KMS-11 (cell line): Measurements from ENCODE around the gene ITPR1.

Experiments used
- H2AFZ ChIP-seq: fragments of 200-600 bp; sonication (generic); 2 replicates; pipeline ENCODE4 v1.6.1; 2016; ENCODE audit warnings: antibody characterized with exemption, mixed run types, low read depth
- H3K27ac ChIP-seq: fragments of 200-600 bp; sonication (generic); 2 replicates; pipeline ENCODE4 v1.6.1; 2016; ENCODE audit warnings: mild to moderate bottlenecking, mixed run types
- H3K27me3 ChIP-seq: fragments of 200-600 bp; sonication (generic); 2 replicates; pipeline ENCODE4 v1.6.1; 2017; ENCODE audit warnings: mild to moderate bottlenecking, low read depth, mixed run types, moderate library complexity; ENCODE audit not compliant: insufficient read depth
- H3K36me3 ChIP-seq: fragments of 200-600 bp; sonication (generic); 2 replicates; pipeline ENCODE4 v1.6.1; 2017; ENCODE audit warnings: mild to moderate bottlenecking, mixed run types; ENCODE audit not compliant: insufficient read depth
- H3K4me1 ChIP-seq: fragments of 200-600 bp; sonication (generic); 2 replicates; pipeline ENCODE4 v1.6.1; 2016; ENCODE audit warnings: mild to moderate bottlenecking, low read depth, mixed run types; ENCODE audit not compliant: poor library complexity, severe bottlenecking
- H3K4me2 ChIP-seq: fragments of 200-600 bp; sonication (generic); 2 replicates; pipeline ENCODE4 v1.7.0; 2016; ENCODE audit warnings: mild to moderate bottlenecking, mixed run types
- H3K4me3 ChIP-seq: fragments of 200-600 bp; sonication (generic); IDR thresholded peaks from 2 replicates; pipeline ENCODE4 v1.6.1; 2017; ENCODE audit warnings: low read depth, low read length, mixed read lengths; ENCODE audit not compliant: insufficient read depth
- H3K79me2 ChIP-seq: fragments of 200-600 bp; sonication (generic); 2 replicates; pipeline ENCODE4 v1.6.1; 2016; ENCODE audit warnings: low read depth, mixed run types; ENCODE audit not compliant: insufficient read depth
- H3K9ac ChIP-seq: fragments of 200-600 bp; sonication (generic); 2 replicates; pipeline ENCODE4 v1.6.1; 2016; ENCODE audit warnings: mild to moderate bottlenecking, mixed run types
- H4K20me1 ChIP-seq: fragments of 200-600 bp; sonication (generic); 2 replicates; pipeline ENCODE4 v1.6.1; 2016; ENCODE audit warnings: mild to moderate bottlenecking, mixed run types; ENCODE audit not compliant: insufficient read depth
- TF ChIP-seq, protein P1 (sequence below): fragments of 200-600 bp; sonication (generic); conservative IDR thresholded peaks from 2 replicates; pipeline ENCODE4 v1.6.1; 2017; ENCODE audit warnings: low read depth, mild to moderate bottlenecking, antibody characterized with exemption, low read length, moderate library complexity, mixed read lengths

Gene ITPR1

DNA sequence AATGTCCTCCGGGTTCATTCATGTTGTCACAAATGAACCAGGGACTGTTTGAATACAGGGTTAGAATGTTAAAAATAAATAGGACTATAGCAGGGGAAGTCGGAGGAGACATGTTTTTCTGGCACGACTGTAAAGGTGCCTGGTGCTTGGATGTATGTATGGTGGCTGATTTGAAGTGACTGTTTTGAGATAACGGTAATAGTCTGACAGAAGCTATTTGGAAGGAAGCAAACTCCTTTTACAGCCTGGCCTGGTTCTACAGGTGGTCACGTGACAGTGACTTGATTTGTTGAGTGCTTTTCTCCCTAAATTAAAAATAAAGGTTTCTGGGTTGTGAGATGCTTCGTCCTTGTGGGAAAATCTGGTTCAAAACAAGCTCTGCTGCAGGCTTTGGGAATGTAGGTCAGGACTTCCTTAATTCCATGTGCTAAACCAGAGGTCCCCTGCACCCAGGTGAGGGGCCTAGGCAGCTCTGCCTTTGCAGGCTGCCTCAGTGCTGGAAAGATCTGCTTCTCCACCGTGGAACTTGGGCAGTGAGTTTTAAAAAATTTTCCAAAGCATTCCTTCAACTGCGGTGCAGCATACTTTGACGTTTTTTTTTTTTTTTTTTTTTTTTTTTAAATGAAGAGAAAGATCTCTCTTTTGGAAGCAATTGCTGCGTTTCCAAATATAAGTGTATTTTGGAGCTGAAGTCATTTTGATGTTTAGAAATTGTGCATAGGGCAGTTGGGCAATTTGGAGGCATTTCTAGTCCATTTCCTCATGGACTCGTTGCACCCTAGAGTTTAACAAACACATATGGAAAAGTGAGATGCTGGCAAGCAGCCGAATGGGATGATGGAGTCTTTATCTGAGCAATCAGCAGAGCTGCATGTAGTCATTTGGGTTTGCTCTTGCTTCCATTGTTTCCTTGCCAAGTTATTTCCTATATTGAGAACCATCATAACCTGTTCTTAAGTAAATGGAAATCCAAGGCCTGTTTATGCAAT lies 30.9 kb downstream of the ITPR1 start:
- Histone ChIP-seq H3K9ac (no peak overlapping the region), H3K4me2 (no peak overlapping the region), H2AFZ (no peak overlapping the region), H3K4me3 (no peak overlapping the region), H3K4me1 (no peaks in the 10 kb centered on the region), H3K36me3 (no peaks in the 10 kb centered on the region), H3K79me2 (no peaks in the 10 kb centered on the region), H3K27ac (no peak overlapping the region), H4K20me1 (no peaks in the 10 kb centered on the region), H3K27me3 (no peaks in the 10 kb centered on the region)
- TF ChIP-seq, protein P1, sequence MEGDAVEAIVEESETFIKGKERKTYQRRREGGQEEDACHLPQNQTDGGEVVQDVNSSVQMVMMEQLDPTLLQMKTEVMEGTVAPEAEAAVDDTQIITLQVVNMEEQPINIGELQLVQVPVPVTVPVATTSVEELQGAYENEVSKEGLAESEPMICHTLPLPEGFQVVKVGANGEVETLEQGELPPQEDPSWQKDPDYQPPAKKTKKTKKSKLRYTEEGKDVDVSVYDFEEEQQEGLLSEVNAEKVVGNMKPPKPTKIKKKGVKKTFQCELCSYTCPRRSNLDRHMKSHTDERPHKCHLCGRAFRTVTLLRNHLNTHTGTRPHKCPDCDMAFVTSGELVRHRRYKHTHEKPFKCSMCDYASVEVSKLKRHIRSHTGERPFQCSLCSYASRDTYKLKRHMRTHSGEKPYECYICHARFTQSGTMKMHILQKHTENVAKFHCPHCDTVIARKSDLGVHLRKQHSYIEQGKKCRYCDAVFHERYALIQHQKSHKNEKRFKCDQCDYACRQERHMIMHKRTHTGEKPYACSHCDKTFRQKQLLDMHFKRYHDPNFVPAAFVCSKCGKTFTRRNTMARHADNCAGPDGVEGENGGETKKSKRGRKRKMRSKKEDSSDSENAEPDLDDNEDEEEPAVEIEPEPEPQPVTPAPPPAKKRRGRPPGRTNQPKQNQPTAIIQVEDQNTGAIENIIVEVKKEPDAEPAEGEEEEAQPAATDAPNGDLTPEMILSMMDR = no peak

DNA sequence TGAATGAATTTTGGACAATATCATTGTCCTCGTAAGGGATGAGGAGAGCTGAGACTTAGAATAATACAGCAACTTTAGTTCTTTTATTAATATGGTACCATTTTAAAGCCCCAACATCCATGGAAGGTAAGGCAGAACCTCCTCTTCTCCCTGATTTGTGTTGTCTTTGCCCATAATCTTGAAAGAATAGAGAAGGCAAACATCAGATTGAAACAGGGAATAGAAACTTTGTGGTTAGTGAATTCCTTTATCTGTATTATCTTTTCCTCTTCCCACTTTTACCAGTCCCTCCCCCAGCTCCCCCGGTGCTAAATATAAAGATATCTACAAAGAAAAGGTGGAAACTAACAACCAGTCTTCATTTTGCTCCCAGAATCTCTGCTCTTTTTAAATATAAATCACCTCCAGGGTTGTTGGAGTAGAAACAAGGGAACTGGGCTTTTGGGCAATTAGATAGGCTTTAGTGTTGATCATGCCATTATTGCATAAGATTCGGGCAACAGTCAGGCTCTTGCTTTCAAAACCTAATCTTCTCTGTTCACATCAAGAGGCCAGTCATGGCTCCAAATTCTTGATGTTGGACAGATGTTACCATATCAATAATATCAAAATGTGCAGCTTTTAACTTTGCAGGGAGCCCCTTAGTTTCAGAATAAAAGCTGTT lies 32.5 kb downstream of the ITPR1 start:
- Histone ChIP-seq H3K79me2 (no peaks in the 10 kb centered on the region), H3K27ac (no peak overlapping the region), H3K4me1 (no peaks in the 10 kb centered on the region), H4K20me1 (no peaks in the 10 kb centered on the region), H3K4me2 (no peak overlapping the region), H3K9ac (no peak overlapping the region), H3K27me3 (no peaks in the 10 kb centered on the region), H3K4me3 (no peak overlapping the region), H2AFZ (no peak overlapping the region), H3K36me3 (no peaks in the 10 kb centered on the region)
- TF ChIP-seq, protein P1 = no peak

DNA sequence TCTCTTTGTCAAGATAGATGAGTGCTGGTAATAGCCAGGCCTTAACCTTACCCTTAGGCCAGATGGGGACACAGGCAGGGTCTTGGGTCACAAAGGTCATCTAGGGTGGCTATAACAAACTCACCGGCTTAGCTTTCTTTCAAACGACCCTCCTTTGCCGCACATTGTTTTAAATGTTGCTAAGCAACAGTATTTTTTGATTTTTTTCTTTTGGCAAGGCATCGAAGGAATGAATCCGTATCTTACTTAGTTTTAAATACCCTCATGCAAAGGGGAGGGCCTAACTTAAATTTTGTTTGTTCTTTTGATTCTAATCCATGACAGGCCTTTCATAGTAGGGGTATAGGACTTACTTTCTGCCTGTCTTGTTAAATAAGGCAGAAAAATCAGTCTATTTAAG lies 35.2 kb downstream of the ITPR1 start:
- Histone ChIP-seq H3K79me2 (no peaks in the 10 kb centered on the region), H3K4me1 (no peaks in the 10 kb centered on the region)
- TF ChIP-seq, protein P1 = no peak

DNA sequence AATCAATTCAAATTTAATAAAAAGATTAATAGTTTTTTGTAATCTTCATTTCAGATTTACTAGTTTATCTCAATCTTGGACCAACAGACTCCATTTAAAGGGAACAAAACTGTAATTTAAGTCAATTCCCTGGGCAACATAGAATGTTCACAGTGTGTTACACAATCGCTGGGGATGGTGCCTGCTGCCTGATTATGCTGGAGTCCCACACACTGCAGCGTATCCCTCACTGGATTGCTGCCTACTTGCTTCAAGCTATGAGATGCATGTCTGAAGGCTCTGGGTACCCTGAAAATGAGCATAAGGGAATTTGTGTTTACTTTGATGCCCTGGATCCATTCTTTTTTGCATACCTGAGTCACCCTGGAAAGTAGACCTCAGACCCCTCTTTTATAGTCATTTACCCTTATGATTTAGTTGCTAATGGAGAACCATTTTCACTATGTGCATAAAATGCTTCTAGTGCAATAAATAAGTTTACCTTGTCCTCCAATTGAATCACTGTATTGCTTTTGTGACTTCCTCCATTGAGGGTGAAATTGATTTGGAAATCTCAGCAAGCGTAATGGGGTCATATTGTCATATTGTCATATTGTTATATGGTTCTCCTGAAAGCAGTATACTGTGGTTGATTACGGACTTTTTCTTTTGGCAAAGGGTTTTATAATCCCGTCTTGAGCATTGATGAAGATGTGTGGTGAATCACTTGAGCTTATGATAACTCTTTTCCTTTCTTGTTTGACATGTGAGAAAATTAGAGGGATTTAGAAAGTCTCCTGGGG lies 35.9 kb downstream of the ITPR1 start:
- Histone ChIP-seq H3K4me3 (no peak overlapping the region), H2AFZ (no peak overlapping the region), H3K4me1 (no peaks in the 10 kb centered on the region), H4K20me1 (no peaks in the 10 kb centered on the region), H3K27ac (no peak overlapping the region), H3K36me3 (no peaks in the 10 kb centered on the region), H3K4me2 (no peak overlapping the region), H3K27me3 (no peaks in the 10 kb centered on the region), H3K9ac (no peak overlapping the region), H3K79me2 (no peaks in the 10 kb centered on the region)
- TF ChIP-seq, protein P1 = no peak

More for the DNA sequence above, 35.2 kb downstream of the ITPR1 start:
- Histone ChIP-seq H3K27ac (no peak overlapping the region), H3K4me2 (no peak overlapping the region), H2AFZ (no peak overlapping the region), H3K9ac (no peak overlapping the region), H3K27me3 (no peaks in the 10 kb centered on the region), H3K36me3 (no peaks in the 10 kb centered on the region), H3K4me3 (no peak overlapping the region), H4K20me1 (no peaks in the 10 kb centered on the region)
